ENCODE results near the gene EFEMP2. TPM values are rescaled to one million over a fixed set of nuclear protein-coding genes. Genes with fewer than 3 reads are reported as not detected.

The EFEMP2 gene
- polyA plus RNA-seq, 1 donor = 87.9 TPM

- DNase-seq = no peak
Observed at GRCh38 chr11:65865550-65866172, 6.9 kb downstream of the EFEMP2 start.

GRCh38 chr11:65864706-65865471 is 7.7 kb downstream of the EFEMP2 start:
- DNase-seq = no peak

DNA sequence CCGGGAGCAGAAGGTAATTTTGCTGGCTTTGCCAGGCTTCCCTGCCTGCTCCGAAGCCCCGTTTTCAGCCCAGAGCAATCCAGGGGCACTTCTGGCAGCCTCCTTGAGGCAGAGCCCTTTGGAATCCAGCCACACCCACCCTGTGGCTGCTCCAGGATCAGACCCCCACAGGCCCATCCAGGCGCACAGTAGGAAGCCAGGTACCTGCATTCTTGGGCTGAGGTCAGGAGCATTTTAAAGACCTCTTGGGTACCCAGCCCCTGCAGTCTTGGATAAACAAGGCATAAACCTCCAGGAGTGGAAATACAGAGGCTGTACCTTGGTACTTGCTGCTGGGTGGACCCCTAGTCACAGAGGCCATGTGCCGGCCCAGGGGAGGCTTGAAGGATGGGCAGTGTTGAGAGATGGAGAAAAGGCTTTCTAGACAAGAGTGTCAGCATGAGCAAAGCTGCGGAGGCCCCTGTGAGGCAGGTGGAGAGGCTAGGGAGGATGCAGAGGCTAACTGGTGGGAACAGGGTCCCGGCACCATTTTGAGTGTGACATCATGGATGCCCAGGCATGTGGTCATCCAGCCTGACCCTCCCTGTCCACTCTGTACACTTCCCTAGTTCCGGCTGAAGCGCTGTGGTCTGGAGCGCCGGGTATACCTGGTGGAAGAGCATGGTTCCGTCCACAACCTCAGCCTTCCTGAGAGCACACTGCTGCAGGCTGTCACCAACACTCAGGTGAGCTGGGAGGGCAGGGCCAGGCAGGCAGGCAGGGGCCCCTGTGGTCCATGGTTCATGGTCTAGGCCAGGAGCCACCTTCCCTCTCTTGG is 8.5 kb downstream of the EFEMP2 start:
- no peak for DNase-seq

GRCh38 chr11:65862941-65863888 is 9.4 kb downstream of the EFEMP2 start:
- no peak for DNase-seq

GRCh38 chr11:65862191-65862735 is 10.3 kb downstream of the EFEMP2 start:
- no peak for DNase-seq

GRCh38 chr11:65861533-65862183 is 10.9 kb downstream of the EFEMP2 start:
- DNase-seq = no peak

- no peak for DNase-seq
Observed at GRCh38 chr11:65861165-65861505, 11.5 kb downstream of the EFEMP2 start.

GRCh38 chr11:65860278-65861164 is 12.1 kb downstream of the EFEMP2 start, which contains the start of gene MUS81:
Gene MUS81, plus strand, starts transcription at chr11:65860433. Its CDS starts 321 bp downstream, at chr11:65860754.
- peak; percentile 94 for DNase-seq

- DNase-seq = no peak
Observed at GRCh38 chr11:65859812-65860277, 12.8 kb downstream of the EFEMP2 start.

DNA sequence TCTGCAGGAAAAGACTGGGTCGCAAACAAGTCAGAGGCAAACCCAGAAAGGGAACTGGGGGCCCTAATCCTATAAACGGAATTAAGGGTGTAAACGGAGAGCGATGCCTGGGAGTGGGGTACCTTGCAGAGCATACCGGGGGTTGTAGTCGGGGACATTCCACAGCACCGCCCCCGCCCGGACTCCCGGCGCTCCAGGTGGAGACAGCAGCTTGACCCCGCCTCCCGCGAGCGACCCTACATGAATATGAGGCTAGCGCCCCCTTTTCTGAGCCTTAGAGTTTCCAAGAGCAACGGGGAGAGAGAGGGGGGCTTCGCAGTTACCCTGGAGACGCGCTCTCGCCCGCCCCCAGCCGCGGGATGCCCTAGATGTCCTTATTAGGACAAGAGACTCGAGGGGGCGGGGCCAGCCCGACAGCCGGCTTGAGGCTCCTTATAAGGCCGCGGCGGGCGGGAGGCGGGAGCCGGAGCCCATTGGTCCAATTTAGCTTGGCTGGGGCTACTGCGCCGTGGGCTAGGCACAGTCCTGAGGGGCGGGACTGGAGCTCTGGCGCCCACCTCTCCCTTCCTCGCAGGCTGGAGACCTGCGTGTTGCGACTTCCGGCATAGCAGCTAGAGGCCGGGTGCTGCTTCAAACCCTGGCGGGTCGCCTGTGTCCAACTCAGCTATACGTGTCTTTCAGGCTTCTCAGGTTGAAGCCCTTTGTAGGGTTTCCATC is 13.3 kb downstream of the EFEMP2 start:
- peak; percentile 95 for DNase-seq

- DNase-seq = no peak
Observed at GRCh38 chr11:65858681-65859087, 13.9 kb downstream of the EFEMP2 start.

- peak; percentile 99 for DNase-seq
Observed at GRCh38 chr11:65857853-65858680, 14.5 kb downstream of the EFEMP2 start, which contains the start of gene CFL1. Gene CFL1, minus strand, starts transcription at chr11:65858180. Its CDS starts 81 bp downstream, at chr11:65858099.

DNA sequence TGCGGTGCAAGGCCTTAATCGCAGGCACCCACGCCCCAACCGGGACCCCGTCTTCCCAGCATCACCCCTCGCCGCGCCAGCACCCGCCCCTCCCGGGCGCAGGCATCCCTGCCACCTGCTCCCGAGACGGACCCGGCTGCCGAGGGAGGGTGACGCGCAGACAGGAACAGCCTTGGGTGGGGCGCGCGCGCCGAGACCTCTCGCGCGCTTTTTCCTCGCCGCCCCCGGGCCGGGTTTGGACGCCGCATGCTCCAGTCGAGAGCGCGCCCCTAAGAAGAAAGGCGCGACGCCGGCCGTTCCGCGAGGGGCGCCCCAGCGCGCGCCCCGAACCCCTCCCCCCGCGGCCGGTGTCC is 15.1 kb downstream of the EFEMP2 start:
- DNase-seq = no peak

GRCh38 chr11:65856689-65857499 is 15.7 kb downstream of the EFEMP2 start:
- DNase-seq = peak; percentile 84

- no peak for DNase-seq
Observed at GRCh38 chr11:65855927-65856363, 16.7 kb downstream of the EFEMP2 start.

GRCh38 chr11:65854852-65855837 is 17.5 kb downstream of the EFEMP2 start:
- no peak for DNase-seq
